GM12878 (cell line): ENCODE data around the gene UBR3. TPM values are rescaled to one million over a fixed set of nuclear protein-coding genes. Genes with fewer than 3 reads are reported as not detected.

Experiments used
- ATAC-seq: fragments of 200-7000 bp; cut with Tn5 transposase; 3 replicates; pipeline ENCODE4 v1.9.1; 2020; ENCODE audit warnings: mild to moderate bottlenecking, moderate library complexity
- BruUV-seq: library from RNA; stranded (reverse); fragments of 400-500 nt; replicated peaks from 2 replicates; lab custom pipeline; 2021; lab: Mats Ljungman, UMichigan
- CTCF ChIA-PET: fragments of 300-600 bp; sonication (Branson Sonifier 250); formaldehyde crosslinking; extraction: SDS; loops from one replicate; lab custom pipeline; 2021; ENCODE audit warnings: inconsistent platforms; lab: Yijun Ruan, JAX
- POLR2A ChIA-PET: fragments of 350-600 bp; formaldehyde crosslinking; extraction: SDS; loops from one replicate; lab custom pipeline; 2021; ENCODE audit warnings: inconsistent platforms; lab: Charles Lee
- RAD21 ChIA-PET: fragments of 300-600 bp; sonication (Branson Sonifier 250); formaldehyde crosslinking; loops from one replicate; lab custom pipeline; 2023; ENCODE audit warnings: antibody characterized with exemption; ENCODE audit not compliant: unreplicated experiment; lab: Charles Lee
- SMC1A ChIA-PET: fragments of 300-600 bp; sonication (Branson Sonifier 250); formaldehyde crosslinking; loops from one replicate; lab custom pipeline; 2023; ENCODE audit not compliant: unreplicated experiment, uncharacterized antibody; lab: Charles Lee
- DNase-seq: peaks from one replicate; pipeline ENCODE4 v3.0.0-alpha.2; 2011; ENCODE audit warnings: low read depth, low spot score
- FAIRE-seq: peaks from 3 replicates; lab custom pipeline; 2011; peaks lifted over from hg19 to GRCh38; lab: Jason Lieb, UNC
- H2AFZ ChIP-seq: 2 replicates; pipeline ENCODE4 v1.6.0; 2011; ENCODE audit warnings: low read depth, low read length, control low read depth; ENCODE audit not compliant: control insufficient read depth
- H3K27ac ChIP-seq: 2 replicates; pipeline ENCODE4 v1.5.1; 2011; ENCODE audit warnings: control low read depth; ENCODE audit not compliant: control insufficient read depth, insufficient read depth
- H3K27me3 ChIP-seq, 2 experiments: replicated peaks in 1 of 2; 2 replicates each; pipeline versions ENCODE4 v1.6.0 to v1.6.1; 2011; ENCODE audit warnings: low read length in 1 of 2; ENCODE audit not compliant: control insufficient read depth in 2 of 2, insufficient read depth in 2 of 2
- H3K36me3 ChIP-seq, 2 experiments: 2 replicates each; pipeline ENCODE4 v1.5.1; 2011; ENCODE audit warnings: low read length in 1 of 2; ENCODE audit not compliant: control insufficient read depth in 2 of 2, insufficient read depth in 2 of 2
- H3K4me1 ChIP-seq: 2 replicates; pipeline ENCODE4 v1.6.1; 2011; ENCODE audit warnings: mild to moderate bottlenecking, low read length, moderate library complexity, mixed read lengths; ENCODE audit not compliant: control insufficient read depth, insufficient read depth
- H3K4me2 ChIP-seq: 2 replicates; pipeline ENCODE4 v1.6.0; 2011; ENCODE audit warnings: control low read depth; ENCODE audit not compliant: control insufficient read depth, insufficient read depth
- H3K4me3 ChIP-seq: fragments of 200-600 bp; sonication (generic); 2 replicates; pipeline ENCODE4 v1.5.1; 2016
- H3K79me2 ChIP-seq: 2 replicates; pipeline ENCODE4 v1.6.0; 2011; ENCODE audit warnings: low read length; ENCODE audit not compliant: control insufficient read depth, insufficient read depth
- H3K9ac ChIP-seq: 2 replicates; pipeline ENCODE4 v1.8.0; 2011; ENCODE audit warnings: low read length, control low read depth, mixed read lengths; ENCODE audit not compliant: control insufficient read depth, insufficient read depth
- H3K9me3 ChIP-seq: replicated peaks from 3 replicates; pipeline ENCODE4 v1.5.1; 2011; ENCODE audit warnings: mild to moderate bottlenecking, low read length; ENCODE audit not compliant: control insufficient read depth, insufficient read depth
- H4K20me1 ChIP-seq: 2 replicates; pipeline ENCODE4 v1.6.0; 2011; ENCODE audit not compliant: control insufficient read depth, insufficient read depth
- ASH2L ChIP-seq: fragments of 300-600, 200-600 bp; sonication (generic); IDR thresholded peaks from 2 replicates; pipeline ENCODE4 v1.6.1; 2017; ENCODE audit warnings: low read depth, mild to moderate bottlenecking, borderline replicate concordance
- ATF7 ChIP-seq: fragments of 450-650 bp; IDR thresholded peaks from 2 replicates; pipeline ENCODE4 v1.6.1; 2016; ENCODE audit warnings: low read depth, mild to moderate bottlenecking
- KDM1A ChIP-seq: fragments of 200-600 bp; sonication (generic); IDR thresholded peaks from 2 replicates; pipeline ENCODE4 v1.6.1; 2016; ENCODE audit warnings: borderline replicate concordance
- PML ChIP-seq: IDR thresholded peaks from 2 replicates; pipeline ENCODE4 v1.6.1; 2012; ENCODE audit warnings: low read length, inconsistent platforms
- in situ Hi-C: fragments of 300-500 bp; cut with MboI; formaldehyde crosslinking; loops from 9 replicates; pipeline ENCODE4 v1.14.3; 2018; ENCODE audit warnings: mixed read lengths
- intact Hi-C: fragments of 100-400 bp; cut with micrococcal nuclease; formaldehyde crosslinking; loops from one replicate; pipeline ENCODE4 v1.14.2; 2022; ENCODE audit not compliant: unreplicated experiment
- polyA plus RNA-seq, 11 experiments: library from polyadenylated mRNA; depleted of rRNA in 4 of 11; unstranded in 6 of 11; stranded (reverse) in 5 of 11; fragments of >200 nt; fragmentation: Nextera tagmentation in 4 of 11; fragmentation: Illumina TruSeq in 1 of 11; extraction: Ambion mirVana in 4 of 11; extraction: Trizol in 1 of 11; gene quantifications; 1 replicate in 1 of 11; 2 replicates in 10 of 11; pipeline versions ENCODE4 v1.2.1 to v1.2.3, GENCODE V29; 2011 to 2016; ENCODE audit warnings: inconsistent platforms in 2 of 11, missing spikeins in 2 of 11, low read depth in 1 of 11
- total RNA-seq, 4 experiments: library from RNA; depleted of rRNA in 3 of 4; stranded (reverse); fragments of >200 nt in 3 of 4; fragmentation: Illumina TruSeq in 1 of 4; extraction: Trizol in 1 of 4; gene quantifications; 2 replicates each; pipeline versions ENCODE4 v1.2.1 to v1.2.3, GENCODE V29; 2013 to 2021
- TF ChIP-seq, protein P1 (sequence below): fragments of 450-650 bp; IDR thresholded peaks from 2 replicates; pipeline ENCODE4 v1.6.1; 2017; ENCODE audit warnings: mild to moderate bottlenecking, moderate library complexity
- TF ChIP-seq, protein P2 (sequence below): fragments of 450-650 bp; IDR thresholded peaks from 2 replicates; pipeline ENCODE4 v1.6.1; 2017; ENCODE audit warnings: borderline replicate concordance
- TF ChIP-seq, protein P3 (sequence below): IDR thresholded peaks from 2 replicates; pipeline ENCODE4 v1.6.1; 2012; ENCODE audit warnings: improper control_type of control experiment, low read depth, low read length; ENCODE audit not compliant: insufficient replicate concordance
- TF ChIP-seq, protein P4 (sequence below): fragments of 450-650 bp; IDR thresholded peaks from 2 replicates; pipeline ENCODE4 v1.6.1; 2017; ENCODE audit warnings: antibody characterized with exemption, mild to moderate bottlenecking, moderate library complexity
- TF ChIP-seq, protein P5 (sequence below): IDR thresholded peaks from 2 replicates; pipeline ENCODE4 v1.6.1; 2011; ENCODE audit warnings: mild to moderate bottlenecking, low read depth, low read length, moderate library complexity; ENCODE audit not compliant: insufficient replicate concordance

Gene UBR3
- total and polyA plus RNA-seq, 10 of the 15 experiments (the other 5 are each of a cell fraction or from before 2014, with no cell fraction given) = 3.8 to 22.9 (median 11.2) TPM

DNA sequence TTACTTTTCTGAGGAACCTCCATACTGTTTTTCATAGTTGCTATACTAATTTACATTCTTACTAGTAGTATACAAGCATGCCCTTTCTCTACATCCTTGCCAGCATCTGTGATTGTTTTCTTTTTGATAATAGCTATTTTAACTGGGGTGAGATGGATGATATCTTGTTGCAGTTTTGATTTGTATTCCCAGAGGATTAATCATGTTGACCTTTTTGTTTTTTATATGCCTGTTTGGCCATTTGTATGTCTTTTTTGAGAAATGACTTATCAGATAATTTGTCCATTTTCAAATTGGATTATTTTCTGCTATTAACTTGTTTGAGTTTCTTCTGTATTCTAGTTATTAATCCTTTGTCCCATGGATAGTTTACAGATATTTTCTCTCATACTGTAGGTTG, 141.5 kb downstream of the UBR3 start:
- Histone ChIP-seq H3K27me3 (no peaks in the 10 kb centered on the region), H3K79me2 (no peaks in the 10 kb centered on the region), H4K20me1 (no peaks in the 10 kb centered on the region), H3K9ac (no peak overlapping the region), H3K27ac (no peak overlapping the region), H3K36me3 (no peaks in the 10 kb centered on the region), H3K9me3 (no peaks in the 10 kb centered on the region; the same call in 2 of the 3 replicates), H2AFZ (no peak overlapping the region), H3K4me2 (no peak overlapping the region), H3K4me3 (no peak overlapping the region), H3K4me1 (no peaks in the 10 kb centered on the region)
- ChIA-PET RAD21 (no interaction called here), CTCF (no interaction called here), POLR2A (no interaction called here), SMC1A (no interaction called here)
- BruUV-seq = no TSS peak
- intact Hi-C loops = no loop called here
- ATAC-seq (no peak), FAIRE-seq (no peak), DNase-seq (no peak)
- in situ Hi-C loops = no loop called here
- TF ChIP-seq ATF7 (no peak), ASH2L (no peak), KDM1A (no peak), PML (no peak)
- TF ChIP-seq, protein P1, sequence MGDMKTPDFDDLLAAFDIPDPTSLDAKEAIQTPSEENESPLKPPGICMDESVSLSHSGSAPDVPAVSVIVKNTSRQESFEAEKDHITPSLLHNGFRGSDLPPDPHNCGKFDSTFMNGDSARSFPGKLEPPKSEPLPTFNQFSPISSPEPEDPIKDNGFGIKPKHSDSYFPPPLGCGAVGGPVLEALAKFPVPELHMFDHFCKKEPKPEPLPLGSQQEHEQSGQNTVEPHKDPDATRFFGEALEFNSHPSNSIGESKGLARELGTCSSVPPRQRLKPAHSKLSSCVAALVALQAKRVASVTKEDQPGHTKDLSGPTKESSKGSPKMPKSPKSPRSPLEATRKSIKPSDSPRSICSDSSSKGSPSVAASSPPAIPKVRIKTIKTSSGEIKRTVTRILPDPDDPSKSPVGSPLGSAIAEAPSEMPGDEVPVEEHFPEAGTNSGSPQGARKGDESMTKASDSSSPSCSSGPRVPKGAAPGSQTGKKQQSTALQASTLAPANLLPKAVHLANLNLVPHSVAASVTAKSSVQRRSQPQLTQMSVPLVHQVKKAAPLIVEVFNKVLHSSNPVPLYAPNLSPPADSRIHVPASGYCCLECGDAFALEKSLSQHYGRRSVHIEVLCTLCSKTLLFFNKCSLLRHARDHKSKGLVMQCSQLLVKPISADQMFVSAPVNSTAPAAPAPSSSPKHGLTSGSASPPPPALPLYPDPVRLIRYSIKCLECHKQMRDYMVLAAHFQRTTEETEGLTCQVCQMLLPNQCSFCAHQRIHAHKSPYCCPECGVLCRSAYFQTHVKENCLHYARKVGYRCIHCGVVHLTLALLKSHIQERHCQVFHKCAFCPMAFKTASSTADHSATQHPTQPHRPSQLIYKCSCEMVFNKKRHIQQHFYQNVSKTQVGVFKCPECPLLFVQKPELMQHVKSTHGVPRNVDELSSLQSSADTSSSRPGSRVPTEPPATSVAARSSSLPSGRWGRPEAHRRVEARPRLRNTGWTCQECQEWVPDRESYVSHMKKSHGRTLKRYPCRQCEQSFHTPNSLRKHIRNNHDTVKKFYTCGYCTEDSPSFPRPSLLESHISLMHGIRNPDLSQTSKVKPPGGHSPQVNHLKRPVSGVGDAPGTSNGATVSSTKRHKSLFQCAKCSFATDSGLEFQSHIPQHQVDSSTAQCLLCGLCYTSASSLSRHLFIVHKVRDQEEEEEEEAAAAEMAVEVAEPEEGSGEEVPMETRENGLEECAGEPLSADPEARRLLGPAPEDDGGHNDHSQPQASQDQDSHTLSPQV = no peak
- TF ChIP-seq, protein P2, sequence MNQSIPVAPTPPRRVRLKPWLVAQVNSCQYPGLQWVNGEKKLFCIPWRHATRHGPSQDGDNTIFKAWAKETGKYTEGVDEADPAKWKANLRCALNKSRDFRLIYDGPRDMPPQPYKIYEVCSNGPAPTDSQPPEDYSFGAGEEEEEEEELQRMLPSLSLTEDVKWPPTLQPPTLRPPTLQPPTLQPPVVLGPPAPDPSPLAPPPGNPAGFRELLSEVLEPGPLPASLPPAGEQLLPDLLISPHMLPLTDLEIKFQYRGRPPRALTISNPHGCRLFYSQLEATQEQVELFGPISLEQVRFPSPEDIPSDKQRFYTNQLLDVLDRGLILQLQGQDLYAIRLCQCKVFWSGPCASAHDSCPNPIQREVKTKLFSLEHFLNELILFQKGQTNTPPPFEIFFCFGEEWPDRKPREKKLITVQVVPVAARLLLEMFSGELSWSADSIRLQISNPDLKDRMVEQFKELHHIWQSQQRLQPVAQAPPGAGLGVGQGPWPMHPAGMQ = no peak
- TF ChIP-seq, protein P3, sequence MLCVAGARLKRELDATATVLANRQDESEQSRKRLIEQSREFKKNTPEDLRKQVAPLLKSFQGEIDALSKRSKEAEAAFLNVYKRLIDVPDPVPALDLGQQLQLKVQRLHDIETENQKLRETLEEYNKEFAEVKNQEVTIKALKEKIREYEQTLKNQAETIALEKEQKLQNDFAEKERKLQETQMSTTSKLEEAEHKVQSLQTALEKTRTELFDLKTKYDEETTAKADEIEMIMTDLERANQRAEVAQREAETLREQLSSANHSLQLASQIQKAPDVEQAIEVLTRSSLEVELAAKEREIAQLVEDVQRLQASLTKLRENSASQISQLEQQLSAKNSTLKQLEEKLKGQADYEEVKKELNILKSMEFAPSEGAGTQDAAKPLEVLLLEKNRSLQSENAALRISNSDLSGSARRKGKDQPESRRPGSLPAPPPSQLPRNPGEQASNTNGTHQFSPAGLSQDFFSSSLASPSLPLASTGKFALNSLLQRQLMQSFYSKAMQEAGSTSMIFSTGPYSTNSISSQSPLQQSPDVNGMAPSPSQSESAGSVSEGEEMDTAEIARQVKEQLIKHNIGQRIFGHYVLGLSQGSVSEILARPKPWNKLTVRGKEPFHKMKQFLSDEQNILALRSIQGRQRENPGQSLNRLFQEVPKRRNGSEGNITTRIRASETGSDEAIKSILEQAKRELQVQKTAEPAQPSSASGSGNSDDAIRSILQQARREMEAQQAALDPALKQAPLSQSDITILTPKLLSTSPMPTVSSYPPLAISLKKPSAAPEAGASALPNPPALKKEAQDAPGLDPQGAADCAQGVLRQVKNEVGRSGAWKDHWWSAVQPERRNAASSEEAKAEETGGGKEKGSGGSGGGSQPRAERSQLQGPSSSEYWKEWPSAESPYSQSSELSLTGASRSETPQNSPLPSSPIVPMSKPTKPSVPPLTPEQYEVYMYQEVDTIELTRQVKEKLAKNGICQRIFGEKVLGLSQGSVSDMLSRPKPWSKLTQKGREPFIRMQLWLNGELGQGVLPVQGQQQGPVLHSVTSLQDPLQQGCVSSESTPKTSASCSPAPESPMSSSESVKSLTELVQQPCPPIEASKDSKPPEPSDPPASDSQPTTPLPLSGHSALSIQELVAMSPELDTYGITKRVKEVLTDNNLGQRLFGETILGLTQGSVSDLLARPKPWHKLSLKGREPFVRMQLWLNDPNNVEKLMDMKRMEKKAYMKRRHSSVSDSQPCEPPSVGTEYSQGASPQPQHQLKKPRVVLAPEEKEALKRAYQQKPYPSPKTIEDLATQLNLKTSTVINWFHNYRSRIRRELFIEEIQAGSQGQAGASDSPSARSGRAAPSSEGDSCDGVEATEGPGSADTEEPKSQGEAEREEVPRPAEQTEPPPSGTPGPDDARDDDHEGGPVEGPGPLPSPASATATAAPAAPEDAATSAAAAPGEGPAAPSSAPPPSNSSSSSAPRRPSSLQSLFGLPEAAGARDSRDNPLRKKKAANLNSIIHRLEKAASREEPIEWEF = no peak
- TF ChIP-seq, protein P4, sequence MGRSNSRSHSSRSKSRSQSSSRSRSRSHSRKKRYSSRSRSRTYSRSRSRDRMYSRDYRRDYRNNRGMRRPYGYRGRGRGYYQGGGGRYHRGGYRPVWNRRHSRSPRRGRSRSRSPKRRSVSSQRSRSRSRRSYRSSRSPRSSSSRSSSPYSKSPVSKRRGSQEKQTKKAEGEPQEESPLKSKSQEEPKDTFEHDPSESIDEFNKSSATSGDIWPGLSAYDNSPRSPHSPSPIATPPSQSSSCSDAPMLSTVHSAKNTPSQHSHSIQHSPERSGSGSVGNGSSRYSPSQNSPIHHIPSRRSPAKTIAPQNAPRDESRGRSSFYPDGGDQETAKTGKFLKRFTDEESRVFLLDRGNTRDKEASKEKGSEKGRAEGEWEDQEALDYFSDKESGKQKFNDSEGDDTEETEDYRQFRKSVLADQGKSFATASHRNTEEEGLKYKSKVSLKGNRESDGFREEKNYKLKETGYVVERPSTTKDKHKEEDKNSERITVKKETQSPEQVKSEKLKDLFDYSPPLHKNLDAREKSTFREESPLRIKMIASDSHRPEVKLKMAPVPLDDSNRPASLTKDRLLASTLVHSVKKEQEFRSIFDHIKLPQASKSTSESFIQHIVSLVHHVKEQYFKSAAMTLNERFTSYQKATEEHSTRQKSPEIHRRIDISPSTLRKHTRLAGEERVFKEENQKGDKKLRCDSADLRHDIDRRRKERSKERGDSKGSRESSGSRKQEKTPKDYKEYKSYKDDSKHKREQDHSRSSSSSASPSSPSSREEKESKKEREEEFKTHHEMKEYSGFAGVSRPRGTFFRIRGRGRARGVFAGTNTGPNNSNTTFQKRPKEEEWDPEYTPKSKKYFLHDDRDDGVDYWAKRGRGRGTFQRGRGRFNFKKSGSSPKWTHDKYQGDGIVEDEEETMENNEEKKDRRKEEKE = no peak
- TF ChIP-seq, protein P5, sequence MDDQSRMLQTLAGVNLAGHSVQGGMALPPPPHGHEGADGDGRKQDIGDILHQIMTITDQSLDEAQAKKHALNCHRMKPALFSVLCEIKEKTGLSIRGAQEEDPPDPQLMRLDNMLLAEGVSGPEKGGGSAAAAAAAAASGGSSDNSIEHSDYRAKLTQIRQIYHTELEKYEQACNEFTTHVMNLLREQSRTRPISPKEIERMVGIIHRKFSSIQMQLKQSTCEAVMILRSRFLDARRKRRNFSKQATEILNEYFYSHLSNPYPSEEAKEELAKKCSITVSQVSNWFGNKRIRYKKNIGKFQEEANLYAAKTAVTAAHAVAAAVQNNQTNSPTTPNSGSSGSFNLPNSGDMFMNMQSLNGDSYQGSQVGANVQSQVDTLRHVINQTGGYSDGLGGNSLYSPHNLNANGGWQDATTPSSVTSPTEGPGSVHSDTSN = no peak
